GM10266 (cell line): Measurements from ENCODE around the gene BICD2.

Experiments
- DNase-seq: peaks from one replicate; pipeline ENCODE4 v3.0.0; 2012; ENCODE audit errors: extremely low spot score
- CTCF ChIP-seq: IDR thresholded peaks from 2 replicates; pipeline ENCODE4 v1.5.1; 2012; ENCODE audit warnings: mild to moderate bottlenecking, low read depth; ENCODE audit not compliant: control insufficient read depth, insufficient read depth; ENCODE audit errors: missing control alignments

BICD2 gene

GRCh38 chr9:92709954-92710353 is 54.7 kb downstream of the BICD2 start:
- DNase-seq = no peak
- no peak for TF ChIP-seq CTCF

- DNase-seq = no peak
These were observed 55.4 kb downstream of the BICD2 start for GRCh38 chr9:92709240-92709639.

GRCh38 chr9:92707530-92707929 is 57.1 kb downstream of the BICD2 start:
- no peak for DNase-seq

More at GRCh38 chr9:92709240-92709639, 55.4 kb downstream of the BICD2 start:
- no peak for TF ChIP-seq CTCF

GRCh38 chr9:92706218-92706940 is 58.3 kb downstream of the BICD2 start:
- peak; percentile 80 for TF ChIP-seq CTCF
- peak; percentile 53 for DNase-seq

More at GRCh38 chr9:92707530-92707929, 57.1 kb downstream of the BICD2 start:
- no peak for TF ChIP-seq CTCF

GRCh38 chr9:92704528-92704927 is 60.1 kb downstream of the BICD2 start:
- no peak for DNase-seq
- no peak for TF ChIP-seq CTCF

- DNase-seq = no peak
- TF ChIP-seq CTCF = no peak
These were observed 68.0 kb downstream of the BICD2 start for GRCh38 chr9:92696619-92697018.

GRCh38 chr9:92686954-92687353 is 77.7 kb downstream of the BICD2 start:
- TF ChIP-seq CTCF = no peak
- no peak for DNase-seq
